ENCODE measurements around the gene DLG5. TPM values are rescaled to one million over a fixed set of nuclear protein-coding genes. Genes with fewer than 3 reads are reported as not detected.
A peak's percentile ranks its signal among the peaks of the same experiment; 100 is the strongest.

Gene DLG5
- total and polyA plus RNA-seq, 2 donors (not counting 1 experiment from before 2014, with no cell fraction given): 0.51 to 0.54 TPM

DNA sequence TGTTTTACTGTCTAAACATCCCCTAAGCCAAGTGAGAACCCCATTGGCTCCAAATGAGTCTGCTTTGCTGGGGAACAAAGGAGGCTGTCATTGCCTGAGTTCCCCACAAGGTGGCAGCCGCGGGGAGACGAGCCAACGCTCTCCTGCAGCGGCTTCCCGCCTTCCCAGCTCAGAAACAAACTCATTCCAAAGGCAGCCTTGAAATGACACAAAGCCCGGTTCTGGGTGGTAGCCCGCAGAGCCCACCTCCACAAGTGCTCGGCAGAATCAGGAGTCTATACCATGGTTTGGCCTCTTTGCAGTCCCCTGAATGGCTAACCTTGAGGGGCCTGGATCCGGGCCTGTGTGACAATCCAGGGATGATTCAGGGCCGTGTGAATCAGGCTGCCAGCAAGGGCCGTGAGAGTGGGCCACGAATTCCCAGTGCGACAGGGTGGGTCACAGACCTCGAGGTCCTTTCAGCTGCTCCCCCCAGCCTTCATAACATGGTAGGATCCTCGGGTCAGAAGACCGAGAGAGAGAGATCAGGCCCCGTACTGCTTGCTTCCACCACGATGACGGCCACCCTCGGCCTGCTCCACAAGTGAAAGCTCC lies 79.7 kb downstream of the DLG5 start:
- Histone ChIP-seq H3K9me3 (ENCODE audit: control extremely low read depth in 1 of 3, control insufficient read depth in 2 of 3, insufficient read depth in 1 of 3, low read length in 2 of 3) (no peaks in the 10 kb centered on the region), H3K79me2 (ENCODE audit: control insufficient read depth, insufficient read depth, low read length) (no peaks in the 10 kb centered on the region), H3K27ac (ENCODE audit: low read length in 2 of 2) (no peak overlapping the region), H3K9ac (ENCODE audit: low read length) (no peak overlapping the region), H3K4me2 (replicated peaks; ENCODE audit: low read depth, low read length, poor library complexity, severe bottlenecking) (no peak overlapping the region), H4K20me1 (ENCODE audit: control insufficient read depth, insufficient read depth, low read length, poor library complexity, severe bottlenecking) (no peaks in the 10 kb centered on the region), H3K27me3 (replicated peaks in 1 of 4; ENCODE audit: control extremely low read depth in 1 of 4, control insufficient read depth in 3 of 4, insufficient read depth in 4 of 4, low read length in 3 of 4) (no peaks in the 10 kb centered on the region), H3K4me1 (ENCODE audit: control insufficient read depth in 2 of 2, insufficient read depth in 2 of 2, low read length in 2 of 2) (peaks cover 0 to 12% of the 10 kb centered on the region in 2 donors), H3K4me3 (ENCODE audit: control extremely low read depth in 1 of 5, extremely low read depth in 1 of 5, insufficient read depth in 1 of 5, low read depth in 2 of 5, low read length in 4 of 5) (no peak overlapping the region), H3K36me3 (replicated peaks in 1 of 2; ENCODE audit: control extremely low read depth in 1 of 2, control insufficient read depth in 1 of 2, extremely low read depth in 1 of 2, insufficient read depth in 2 of 2, low read length in 1 of 2) (no peaks in the 10 kb centered on the region), H2AFZ (ENCODE audit: insufficient read depth, low read depth, low read length, poor library complexity, severe bottlenecking) (peak overlapping the region; percentile 6)
- POLR2A ChIA-PET: interaction anchor here (0.5 kb wide), 1 partner anchor 1470 kb away, joined by 3 read pairs; no protein-coding TSS in a partner anchor
- Mint-ChIP-seq H3K9me3 (ENCODE audit: insufficient read depth) (no peaks in the 10 kb centered on the region), H3K4me1 (peaks cover 8% of the 10 kb centered on the region), H3K4me3 (no peak overlapping the region), H3K27me3 (no peaks in the 10 kb centered on the region), H3K27ac (no peak overlapping the region)
- DNase-seq: peak; percentile 66
- 53% methylated on average over 20 of the region's 21 CpGs for WGBS (ENCODE audit: insufficient coverage)
- CTCF ChIA-PET: interaction anchor here (0.6 to 2.3 kb wide), 17 partner anchors 9 to 1349 kb away, joined by 3 to 12 read pairs (median 4); no protein-coding TSS in a partner anchor
- intact Hi-C loops (cut with micrococcal nuclease): loop anchor here (2.0 kb wide), 1 partner anchor 26 kb away; no protein-coding TSS in a partner anchor
- TF ChIP-seq EZH2 (IDR thresholded peaks at IDR 0.05; ENCODE audit: borderline replicate concordance, insufficient read depth, low read depth, low read length, poor library complexity, severe bottlenecking) (no peak), CTCF (IDR thresholded peaks at IDR 0.05) (peak; percentile 96)
- peak; percentile 75 for ATAC-seq (ENCODE audit: low read depth)

DNA sequence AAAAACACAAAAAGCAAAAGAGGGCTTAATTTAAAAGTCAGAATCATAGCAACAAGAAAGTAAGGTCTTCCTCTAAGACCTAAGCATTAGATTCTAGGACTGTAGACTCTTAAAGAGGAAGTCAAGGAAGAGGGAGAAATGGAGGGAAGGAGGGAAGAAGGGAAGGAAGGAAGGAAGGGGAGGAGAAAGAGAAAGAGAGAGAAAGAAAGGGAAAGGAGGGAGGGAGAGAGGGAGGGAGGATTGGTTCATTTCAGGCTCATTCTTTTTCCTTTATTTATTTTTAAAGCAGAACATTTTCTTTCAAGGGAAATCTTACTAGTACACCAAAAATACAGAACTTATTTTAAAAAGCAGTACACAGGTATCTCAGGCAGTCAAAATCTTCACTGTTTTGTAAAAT lies 81.1 kb downstream of the DLG5 start:
- POLR2A ChIA-PET: no interaction called here
- DNase-seq: no peak
- intact Hi-C loops (cut with micrococcal nuclease): no loop called here
- no peaks in the 10 kb centered on the region for H3K36me3 ChIP-seq (replicated peaks in 1 of 2; ENCODE audit: control extremely low read depth in 1 of 2, control insufficient read depth in 1 of 2, extremely low read depth in 1 of 2, insufficient read depth in 2 of 2, low read length in 1 of 2)
- H3K4me1 ChIP-seq (ENCODE audit: control insufficient read depth in 2 of 2, insufficient read depth in 2 of 2, low read length in 2 of 2): peaks cover 0 to 12% of the 10 kb centered on the region in 2 donors
- H4K20me1 ChIP-seq (ENCODE audit: control insufficient read depth, insufficient read depth, low read length, poor library complexity, severe bottlenecking): no peaks in the 10 kb centered on the region
- no peaks in the 10 kb centered on the region for H3K27me3 Mint-ChIP-seq
- no peak overlapping the region for H2AFZ ChIP-seq (ENCODE audit: insufficient read depth, low read depth, low read length, poor library complexity, severe bottlenecking)
- H3K79me2 ChIP-seq (ENCODE audit: control insufficient read depth, insufficient read depth, low read length): no peaks in the 10 kb centered on the region
- no peak overlapping the region for H3K4me2 ChIP-seq (replicated peaks; ENCODE audit: low read depth, low read length, poor library complexity, severe bottlenecking)
- H3K27ac Mint-ChIP-seq: no peak overlapping the region
- H3K4me1 Mint-ChIP-seq: peaks cover 8% of the 10 kb centered on the region
- no peaks in the 10 kb centered on the region for H3K9me3 Mint-ChIP-seq (ENCODE audit: insufficient read depth)
- H3K27me3 ChIP-seq (replicated peaks in 1 of 4; ENCODE audit: control extremely low read depth in 1 of 4, control insufficient read depth in 3 of 4, insufficient read depth in 4 of 4, low read length in 3 of 4): no peaks in the 10 kb centered on the region
- H3K9ac ChIP-seq (ENCODE audit: low read length): no peak overlapping the region
- CTCF ChIA-PET: interaction anchor here (1.1 kb wide), 1 partner anchor 9 kb away, joined by 3 read pairs; no protein-coding TSS in a partner anchor
- TF ChIP-seq CTCF (IDR thresholded peaks at IDR 0.05) (no peak), EZH2 (IDR thresholded peaks at IDR 0.05; ENCODE audit: borderline replicate concordance, insufficient read depth, low read depth, low read length, poor library complexity, severe bottlenecking) (no peak)
- H3K9me3 ChIP-seq (ENCODE audit: control extremely low read depth in 1 of 3, control insufficient read depth in 2 of 3, insufficient read depth in 1 of 3, low read length in 2 of 3): no peaks in the 10 kb centered on the region
- ATAC-seq (ENCODE audit: low read depth): no peak
- no peak overlapping the region for H3K4me3 Mint-ChIP-seq
- no peak overlapping the region for H3K27ac ChIP-seq (ENCODE audit: low read length in 2 of 2)
- no peak overlapping the region for H3K4me3 ChIP-seq (ENCODE audit: control extremely low read depth in 1 of 5, extremely low read depth in 1 of 5, insufficient read depth in 1 of 5, low read depth in 2 of 5, low read length in 4 of 5)
